ENCODE results near the gene PTCH1. TPM values are rescaled to one million over a fixed set of nuclear protein-coding genes. Genes with fewer than 3 reads are reported as not detected.

PTCH1 gene
- total RNA-seq, 3 donors from 2014 or later = 6.6 to 9.9 (median 6.6) TPM

DNA sequence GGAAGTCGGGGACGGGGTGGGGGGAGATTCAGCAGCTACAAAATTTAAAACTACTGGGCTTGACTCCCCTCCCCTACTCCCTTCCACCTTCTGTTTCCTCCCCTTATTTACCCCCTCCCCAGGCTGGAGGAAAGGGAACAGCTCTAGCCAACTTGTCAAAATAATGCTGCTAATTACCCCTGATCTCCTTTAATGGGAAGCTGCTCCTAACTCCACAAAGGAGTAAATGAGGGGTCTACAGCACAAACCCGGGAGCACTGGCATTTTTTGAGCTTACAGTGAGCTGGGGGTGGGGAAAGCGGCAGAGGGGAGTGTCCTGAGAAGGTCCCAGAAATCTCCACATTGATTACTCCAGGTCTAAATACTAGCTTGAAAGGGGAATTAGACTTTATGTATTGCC lies 3.1 kb downstream of the PTCH1 start:
- Histone ChIP-seq H3K4me1 (peaks cover 4 to 5% of the 10 kb centered on the region in 2 donors), H3K27ac (no peak overlapping the region), H3K36me3 (no peaks in the 10 kb centered on the region), H3K4me3 (no peak overlapping the region), H3K27me3 (no peaks in the 10 kb centered on the region), H3K9me3 (no peaks in the 10 kb centered on the region)
- intact Hi-C loops (cut with DNase I; ENCODE audit: low total_unique reads) = no loop called here
- no peak for DNase-seq (ENCODE audit: low spot score in 2 of 2)
- TF ChIP-seq POLR2AphosphoS5 (IDR thresholded peaks at IDR 0.05) = no peak
- TF ChIP-seq, protein P1, sequence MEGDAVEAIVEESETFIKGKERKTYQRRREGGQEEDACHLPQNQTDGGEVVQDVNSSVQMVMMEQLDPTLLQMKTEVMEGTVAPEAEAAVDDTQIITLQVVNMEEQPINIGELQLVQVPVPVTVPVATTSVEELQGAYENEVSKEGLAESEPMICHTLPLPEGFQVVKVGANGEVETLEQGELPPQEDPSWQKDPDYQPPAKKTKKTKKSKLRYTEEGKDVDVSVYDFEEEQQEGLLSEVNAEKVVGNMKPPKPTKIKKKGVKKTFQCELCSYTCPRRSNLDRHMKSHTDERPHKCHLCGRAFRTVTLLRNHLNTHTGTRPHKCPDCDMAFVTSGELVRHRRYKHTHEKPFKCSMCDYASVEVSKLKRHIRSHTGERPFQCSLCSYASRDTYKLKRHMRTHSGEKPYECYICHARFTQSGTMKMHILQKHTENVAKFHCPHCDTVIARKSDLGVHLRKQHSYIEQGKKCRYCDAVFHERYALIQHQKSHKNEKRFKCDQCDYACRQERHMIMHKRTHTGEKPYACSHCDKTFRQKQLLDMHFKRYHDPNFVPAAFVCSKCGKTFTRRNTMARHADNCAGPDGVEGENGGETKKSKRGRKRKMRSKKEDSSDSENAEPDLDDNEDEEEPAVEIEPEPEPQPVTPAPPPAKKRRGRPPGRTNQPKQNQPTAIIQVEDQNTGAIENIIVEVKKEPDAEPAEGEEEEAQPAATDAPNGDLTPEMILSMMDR (IDR thresholded peaks at IDR 0.05) = no peak
- no peak for TF ChIP-seq POLR2A (IDR thresholded peaks at IDR 0.05)

DNA sequence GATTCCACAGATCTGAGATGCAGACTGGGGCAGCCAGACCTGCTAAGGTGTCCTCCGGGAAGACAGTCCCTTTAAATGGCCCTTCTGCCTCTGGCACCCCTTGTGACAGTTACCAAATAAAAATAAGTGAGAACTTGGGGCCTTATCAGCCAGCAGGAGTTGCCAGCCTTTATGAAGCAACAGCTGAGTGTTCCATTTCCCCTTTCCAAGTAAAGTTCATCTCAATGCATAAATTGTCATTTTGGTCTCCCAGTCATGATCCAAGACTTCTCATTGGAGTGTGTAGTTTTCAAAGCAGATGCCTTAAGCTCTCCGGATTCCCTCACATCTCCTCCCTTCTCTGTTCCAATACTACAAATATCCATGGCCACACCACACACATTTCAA lies 4.1 kb downstream of the PTCH1 start:
- no peak for DNase-seq (ENCODE audit: low spot score in 2 of 2)
- H3K27me3 ChIP-seq = no peaks in the 10 kb centered on the region
- H3K4me3 ChIP-seq = no peak overlapping the region
- H3K9me3 ChIP-seq = no peaks in the 10 kb centered on the region
- H3K27ac ChIP-seq = no peak overlapping the region
- H3K4me1 ChIP-seq = peaks cover 4 to 5% of the 10 kb centered on the region in 2 donors
- TF ChIP-seq POLR2A (IDR thresholded peaks at IDR 0.05) (no peak), POLR2AphosphoS5 (IDR thresholded peaks at IDR 0.05) (no peak)
- TF ChIP-seq, protein P1 (IDR thresholded peaks at IDR 0.05) = no peak
- intact Hi-C loops (cut with DNase I; ENCODE audit: low total_unique reads) = loop anchor here (1.0 kb wide), 1 partner anchor 21 kb away; no protein-coding TSS in a partner anchor
- H3K36me3 ChIP-seq = no peaks in the 10 kb centered on the region

DNA sequence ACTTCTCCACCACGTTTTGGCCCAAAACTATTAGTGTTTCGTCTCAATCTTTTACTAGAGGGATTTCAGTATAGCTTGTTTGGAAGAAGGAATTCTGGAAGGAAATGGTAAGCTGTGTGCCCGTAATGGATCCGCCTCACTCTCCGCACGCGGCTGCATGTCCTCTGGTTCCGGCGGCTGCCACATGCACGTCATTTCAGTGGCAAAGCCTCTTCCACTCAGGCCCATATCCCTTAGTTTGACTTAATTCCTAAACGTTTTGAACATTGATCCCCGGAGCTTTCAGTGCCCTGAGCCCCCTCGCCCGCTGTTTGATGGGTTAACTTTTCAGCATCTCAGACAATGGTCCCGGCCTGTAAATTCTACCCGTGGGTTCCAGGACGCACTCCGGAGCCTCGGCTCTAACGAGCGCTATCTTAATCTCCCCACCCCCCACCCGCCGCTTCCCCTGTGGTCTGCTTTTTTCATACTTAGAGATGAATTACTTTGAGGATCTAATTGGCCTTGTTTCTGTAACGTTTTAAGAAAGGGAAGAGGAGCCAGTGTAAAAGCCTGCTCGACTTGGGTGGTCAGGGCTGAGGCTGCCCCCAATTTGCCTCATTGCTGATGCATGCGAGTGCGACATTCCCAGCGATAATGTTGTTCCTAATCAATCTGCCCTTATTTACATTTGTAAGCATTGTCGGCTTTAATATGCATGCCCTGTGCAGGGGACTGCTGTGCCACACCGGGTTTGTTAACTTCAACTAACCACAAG lies 4.6 kb downstream of the PTCH1 start:
- no peaks in the 10 kb centered on the region for H3K36me3 ChIP-seq
- no peak for DNase-seq (ENCODE audit: low spot score in 2 of 2)
- intact Hi-C loops (cut with DNase I; ENCODE audit: low total_unique reads) = loop anchor here (1.0 kb wide), 1 partner anchor 21 kb away; no protein-coding TSS in a partner anchor
- H3K4me1 ChIP-seq = peaks cover 4% of the 10 kb centered on the region in 2 donors
- peak overlapping the region; percentile 82 to 94 for H3K27ac ChIP-seq
- H3K4me3 ChIP-seq = peak overlapping the region; percentile 71 to 83 (median 75)
- H3K27me3 ChIP-seq = no peaks in the 10 kb centered on the region
- no peaks in the 10 kb centered on the region for H3K9me3 ChIP-seq
- TF ChIP-seq POLR2AphosphoS5 (IDR thresholded peaks at IDR 0.05) (no peak), POLR2A (IDR thresholded peaks at IDR 0.05) (no peak)
- TF ChIP-seq, protein P1 (IDR thresholded peaks at IDR 0.05) = no peak

DNA sequence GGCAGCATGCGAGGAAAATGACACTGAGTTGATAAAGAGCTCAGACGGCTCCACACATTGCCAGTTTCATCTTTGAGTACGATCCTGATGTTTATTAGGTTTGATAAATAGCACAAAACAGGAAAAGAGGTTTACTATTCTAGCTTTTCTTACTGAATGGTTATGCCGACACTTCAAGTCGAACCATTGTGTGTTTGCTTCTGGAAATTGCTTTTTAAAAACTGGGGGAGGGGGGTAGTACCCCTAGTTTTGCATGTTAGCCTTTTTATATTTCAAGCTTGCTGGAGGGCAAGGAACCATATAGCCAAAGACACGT lies 5.2 kb downstream of the PTCH1 start:
- peak overlapping the region; percentile 82 to 94 for H3K27ac ChIP-seq
- H3K4me3 ChIP-seq = peak overlapping the region; percentile 71 to 83 (median 75)
- DNase-seq (ENCODE audit: low spot score in 2 of 2) = no peak
- intact Hi-C loops (cut with DNase I; ENCODE audit: low total_unique reads) = no loop called here
- H3K27me3 ChIP-seq = no peaks in the 10 kb centered on the region
- TF ChIP-seq, protein P1 (IDR thresholded peaks at IDR 0.05) = no peak
- peaks cover 0 to 4% of the 10 kb centered on the region in 2 donors for H3K4me1 ChIP-seq
- no peaks in the 10 kb centered on the region for H3K36me3 ChIP-seq
- no peaks in the 10 kb centered on the region for H3K9me3 ChIP-seq

DNA sequence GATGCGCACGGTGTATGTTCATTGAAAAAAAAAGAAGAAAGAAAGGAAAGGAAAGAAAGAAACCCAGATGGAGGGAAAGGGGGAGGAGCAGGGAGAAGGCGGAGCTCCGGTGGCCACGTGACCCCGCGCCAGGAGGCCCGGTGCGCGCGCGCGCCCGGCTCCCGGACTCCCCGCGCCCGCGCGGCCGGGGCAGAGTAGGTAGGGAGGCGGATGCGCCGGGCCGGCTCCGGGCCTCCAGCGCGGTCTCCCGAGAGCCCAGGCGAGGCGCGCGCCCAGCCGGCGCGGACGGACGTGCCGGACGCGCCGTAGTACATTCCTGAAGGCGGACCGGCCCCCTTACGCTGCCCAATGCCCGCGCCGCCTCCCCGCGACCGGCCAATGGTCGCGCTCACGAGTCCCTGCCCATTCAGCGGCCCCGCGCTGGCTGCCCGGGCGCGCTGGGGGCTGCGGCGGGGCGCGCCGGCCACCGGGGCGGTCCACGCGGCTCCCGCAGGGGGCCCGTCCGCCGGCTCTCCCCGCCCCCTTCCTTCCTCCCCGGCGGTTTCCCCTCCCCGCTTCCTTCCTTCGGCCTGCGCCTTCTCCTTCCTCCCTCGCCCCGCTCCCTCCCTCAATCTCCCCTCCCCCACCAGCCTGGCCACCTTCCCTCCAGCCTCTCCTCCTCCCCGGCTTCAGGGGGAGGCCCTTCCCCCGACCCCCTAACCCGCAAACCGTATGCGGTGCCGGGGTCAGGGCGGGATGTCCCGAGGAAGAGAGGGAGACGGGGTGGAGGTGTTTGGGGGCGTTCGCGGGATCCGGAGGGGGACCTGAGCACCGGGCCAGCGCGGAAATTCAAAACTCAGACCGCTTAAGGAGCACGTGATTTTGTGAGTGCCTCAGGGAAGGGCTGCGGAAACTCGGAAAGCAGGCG lies 5.8 kb downstream of the PTCH1 start:
- DNase-seq (ENCODE audit: low spot score in 2 of 2) = peak; percentile 85 to 91
- peak overlapping the region; percentile 71 to 83 (median 75) for H3K4me3 ChIP-seq
- intact Hi-C loops (cut with DNase I; ENCODE audit: low total_unique reads) = no loop called here
- H3K27ac ChIP-seq = peak overlapping the region; percentile 82 to 94
- no peaks in the 10 kb centered on the region for H3K9me3 ChIP-seq
- peaks cover 0 to 4% of the 10 kb centered on the region in 2 donors for H3K4me1 ChIP-seq
- TF ChIP-seq POLR2A (IDR thresholded peaks at IDR 0.05) = no peak
- peak in 1 of 3 donors; percentile 65 for TF ChIP-seq POLR2AphosphoS5 (IDR thresholded peaks at IDR 0.05)
- TF ChIP-seq, protein P1 (IDR thresholded peaks at IDR 0.05) = no peak
- H3K27me3 ChIP-seq = no peaks in the 10 kb centered on the region
- no peaks in the 10 kb centered on the region for H3K36me3 ChIP-seq
